Middle frontal gyrus (tissue), 1 donor: ENCODE data around the gene IL17RB.

Source experiments
- DNase-seq: peaks from one replicate; pipeline ENCODE4 v3.0.0-alpha.2; 2015; ENCODE audit warnings: low spot score; ENCODE audit errors: extremely low spot score

The IL17RB gene, protein sequence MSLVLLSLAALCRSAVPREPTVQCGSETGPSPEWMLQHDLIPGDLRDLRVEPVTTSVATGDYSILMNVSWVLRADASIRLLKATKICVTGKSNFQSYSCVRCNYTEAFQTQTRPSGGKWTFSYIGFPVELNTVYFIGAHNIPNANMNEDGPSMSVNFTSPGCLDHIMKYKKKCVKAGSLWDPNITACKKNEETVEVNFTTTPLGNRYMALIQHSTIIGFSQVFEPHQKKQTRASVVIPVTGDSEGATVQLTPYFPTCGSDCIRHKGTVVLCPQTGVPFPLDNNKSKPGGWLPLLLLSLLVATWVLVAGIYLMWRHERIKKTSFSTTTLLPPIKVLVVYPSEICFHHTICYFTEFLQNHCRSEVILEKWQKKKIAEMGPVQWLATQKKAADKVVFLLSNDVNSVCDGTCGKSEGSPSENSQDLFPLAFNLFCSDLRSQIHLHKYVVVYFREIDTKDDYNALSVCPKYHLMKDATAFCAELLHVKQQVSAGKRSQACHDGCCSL

DNA sequence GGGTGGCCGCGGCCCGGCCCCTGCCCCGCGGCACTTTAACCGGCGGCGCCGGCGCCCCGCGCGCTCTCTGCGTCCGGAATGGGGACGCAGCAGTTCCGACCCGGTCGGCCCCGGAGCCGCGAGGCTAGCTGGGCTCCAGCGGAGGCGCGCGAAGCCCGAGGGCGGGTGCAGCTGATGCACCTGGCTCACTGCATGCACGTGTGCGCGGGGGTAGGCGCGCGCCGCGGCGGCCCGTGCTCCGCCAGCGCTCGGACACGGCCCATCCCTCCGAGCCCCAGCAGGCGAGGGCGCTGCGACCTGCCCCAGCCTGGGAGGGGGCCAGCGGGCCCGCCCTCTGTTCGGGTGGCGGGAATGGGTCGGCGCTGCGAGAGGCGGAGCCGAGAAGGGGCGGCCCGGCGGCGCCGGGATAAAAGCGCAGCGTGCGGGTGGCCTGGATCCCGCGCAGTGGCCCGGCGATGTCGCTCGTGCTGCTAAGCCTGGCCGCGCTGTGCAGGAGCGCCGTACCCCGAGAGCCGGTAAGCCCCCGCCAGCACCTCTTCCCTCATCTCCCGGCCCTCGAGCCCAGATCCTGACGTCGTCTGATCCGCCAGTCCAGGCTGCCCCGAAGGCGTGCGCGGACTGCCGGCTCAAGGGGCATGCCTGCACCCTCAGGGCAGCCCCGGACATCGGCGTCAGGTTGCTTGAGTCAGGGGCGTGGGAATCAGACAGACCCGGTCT lies at the start of gene IL17RB, which contains the start of gene CHDH:
IL17RB (plus strand) TSS at position 435 of the 717 bp plus-strand sequence; CDS start at position 456, 21 bp downstream.
CHDH (minus strand) TSS at position 286 of the 717 bp plus-strand sequence. CDS start 22,411 bp downstream, outside the sequence.
- peak; percentile 29 for DNase-seq

DNA sequence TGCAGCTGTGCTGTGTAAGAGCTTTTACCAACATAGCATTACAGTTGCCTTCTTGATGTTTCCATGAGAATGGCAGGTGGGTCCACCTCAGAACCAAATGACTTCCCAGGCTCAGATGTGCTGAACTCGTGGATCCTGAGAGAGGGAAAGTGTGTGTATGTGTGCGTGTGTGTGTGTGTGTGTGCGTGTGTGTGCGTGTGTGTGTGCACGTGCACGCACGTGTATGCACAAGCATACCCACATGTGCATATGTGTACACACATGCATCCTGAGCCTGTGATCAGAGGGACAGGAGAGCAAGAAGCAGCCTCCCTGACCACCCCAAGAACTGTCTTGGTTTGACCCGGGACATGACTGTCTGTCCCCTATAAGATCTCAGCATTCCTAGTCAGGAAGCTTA lies 48.2 kb upstream of the IL17RB start:
- no peak for DNase-seq

DNA sequence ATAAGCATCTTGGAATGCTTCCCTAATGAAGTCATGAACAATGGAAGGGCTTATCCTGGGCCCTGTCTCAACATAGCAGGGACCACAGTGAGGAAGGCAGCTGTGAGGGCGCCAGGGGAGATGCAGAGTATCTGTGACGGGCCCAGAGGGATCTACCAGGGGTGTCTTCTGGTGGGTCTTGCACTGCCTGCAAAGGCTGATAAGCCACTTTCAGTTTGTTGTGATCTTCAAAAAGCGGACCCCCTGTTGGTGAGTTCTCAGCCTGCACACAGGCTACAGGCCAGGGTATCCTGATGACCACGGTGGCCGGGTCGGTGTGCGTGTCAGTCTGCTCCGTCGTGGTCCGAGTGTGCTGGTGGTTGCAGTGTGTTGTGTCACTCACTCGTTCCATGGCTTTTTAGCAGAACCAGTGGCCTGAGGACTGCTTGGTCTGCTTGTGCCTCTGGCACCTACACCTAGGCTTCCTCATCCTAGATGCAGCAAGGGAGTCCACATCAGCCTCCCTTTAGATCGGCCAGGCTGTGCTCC lies 47.0 kb upstream of the IL17RB start:
- DNase-seq: no peak

DNA sequence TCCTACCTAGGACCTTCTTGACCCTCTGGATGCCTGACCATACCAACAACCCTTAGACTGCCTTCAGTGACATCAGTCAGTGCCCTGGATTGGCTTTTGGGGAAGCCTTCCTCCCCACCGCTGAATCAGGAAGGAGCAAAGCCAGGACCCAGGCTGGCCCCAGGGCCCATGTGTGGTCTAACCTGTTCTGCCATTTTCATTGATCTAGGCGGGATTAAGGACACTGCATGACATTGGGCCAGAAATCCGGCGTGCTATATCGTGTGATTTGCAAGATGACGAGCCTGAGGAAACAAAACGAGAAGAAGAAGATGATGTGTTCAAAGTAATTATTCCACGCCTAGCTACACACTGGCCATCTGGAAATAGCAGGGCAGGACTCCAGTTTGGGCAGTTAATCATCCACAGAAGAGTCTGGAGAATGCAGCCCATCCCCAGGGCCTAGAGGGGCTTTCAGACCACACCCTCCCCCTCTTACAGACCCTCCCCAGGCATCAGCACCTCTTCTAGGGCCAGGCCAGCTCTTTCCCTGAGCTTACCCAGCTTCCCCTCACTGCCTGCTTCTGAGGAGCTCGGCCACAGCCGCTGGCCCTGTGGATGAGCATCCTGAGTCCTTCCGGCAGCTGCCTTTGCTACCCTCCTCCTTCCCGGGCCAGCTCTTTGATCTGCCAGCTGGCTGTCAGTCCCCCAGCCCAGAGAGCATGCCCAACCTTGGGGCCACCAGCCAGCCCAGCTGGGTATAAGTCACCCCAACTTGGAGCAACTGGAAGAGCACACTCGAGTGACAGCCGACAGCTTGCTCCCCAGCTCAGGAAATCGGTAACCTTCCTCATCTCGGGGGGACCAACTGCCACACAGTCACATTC lies 46.1 kb upstream of the IL17RB start:
- DNase-seq: no peak

DNA sequence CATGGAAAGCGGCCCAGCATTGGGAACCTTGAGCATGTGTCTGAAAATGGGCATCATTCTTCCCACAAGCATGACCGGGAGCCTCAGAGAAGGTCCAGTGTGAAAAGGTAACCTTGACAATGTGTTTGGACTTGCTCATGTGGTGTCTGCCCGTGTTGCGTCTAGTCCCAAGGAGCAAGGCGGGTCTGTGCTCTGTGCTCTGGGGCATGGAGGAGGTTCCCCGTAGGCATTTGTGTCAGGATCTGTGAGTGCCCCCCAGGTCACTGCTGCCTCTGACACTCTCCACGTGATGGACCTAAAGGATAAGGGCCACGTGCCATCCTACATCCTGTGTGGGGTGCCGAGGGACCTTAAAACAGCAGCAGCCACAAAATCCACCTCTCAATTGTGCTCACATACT lies 45.0 kb upstream of the IL17RB start:
- DNase-seq: no peak

DNA sequence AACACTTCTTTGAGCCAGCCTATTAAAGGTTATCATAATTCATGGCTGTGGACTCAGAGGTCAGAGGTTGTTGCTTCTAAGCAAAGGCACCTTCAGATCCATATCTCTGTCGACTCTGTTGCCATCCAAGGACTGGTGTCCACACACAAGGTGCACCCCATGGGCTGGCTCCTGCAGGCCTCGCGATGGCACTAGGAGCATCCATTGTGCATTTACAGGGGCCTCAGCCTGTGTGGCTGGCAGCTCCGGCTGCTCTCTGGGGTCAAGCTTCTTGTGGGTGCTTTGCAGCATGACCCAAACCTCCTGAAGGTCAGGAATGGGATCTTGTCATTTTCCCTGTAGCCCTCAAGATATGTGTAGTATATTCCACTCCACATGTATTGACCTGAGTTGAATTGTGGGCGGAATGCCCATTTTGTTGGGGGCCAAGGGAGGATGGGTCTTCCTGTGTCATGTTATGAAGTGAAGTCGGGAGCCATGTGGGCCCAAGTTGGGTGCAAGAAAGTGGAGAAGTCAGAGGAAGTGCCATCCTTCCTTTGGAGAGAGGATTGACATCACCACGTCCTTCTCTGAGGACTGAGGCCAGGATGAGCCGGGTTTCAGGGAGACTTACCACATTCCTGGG lies 44.0 kb upstream of the IL17RB start:
- no peak for DNase-seq

DNA sequence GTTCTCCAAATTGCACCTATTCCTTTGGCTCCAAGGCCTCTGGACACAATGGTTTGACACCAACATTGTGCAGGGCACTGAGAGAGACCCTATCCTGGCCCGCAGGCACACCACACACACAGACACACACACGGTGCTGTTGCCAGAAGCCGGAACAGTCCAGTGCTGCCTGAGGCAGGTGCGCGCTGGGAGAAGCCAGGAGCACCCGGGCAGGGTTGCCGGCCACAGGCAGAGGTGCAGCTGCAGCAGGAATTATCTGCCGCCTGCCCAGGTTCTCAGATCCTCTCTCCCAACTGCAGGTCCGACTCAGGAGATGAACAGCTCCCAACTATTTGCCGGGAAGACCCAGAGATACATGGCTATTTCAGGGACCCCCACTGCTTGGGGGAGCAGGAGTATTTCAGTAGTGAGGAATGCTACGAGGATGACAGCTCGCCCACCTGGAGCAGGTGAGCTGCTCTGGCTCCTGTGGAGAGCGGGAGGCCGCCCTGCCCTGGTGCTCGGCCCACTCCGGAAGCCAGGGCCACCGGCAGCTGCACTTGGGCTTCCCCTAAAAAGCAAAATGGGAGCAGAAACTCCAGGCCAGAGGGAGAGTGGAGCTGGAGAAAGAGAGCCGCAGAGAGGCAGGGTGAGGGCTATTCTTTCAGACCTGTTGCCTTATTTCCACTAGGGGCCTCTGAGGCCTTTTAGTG lies 43.1 kb upstream of the IL17RB start:
- no peak for DNase-seq

DNA sequence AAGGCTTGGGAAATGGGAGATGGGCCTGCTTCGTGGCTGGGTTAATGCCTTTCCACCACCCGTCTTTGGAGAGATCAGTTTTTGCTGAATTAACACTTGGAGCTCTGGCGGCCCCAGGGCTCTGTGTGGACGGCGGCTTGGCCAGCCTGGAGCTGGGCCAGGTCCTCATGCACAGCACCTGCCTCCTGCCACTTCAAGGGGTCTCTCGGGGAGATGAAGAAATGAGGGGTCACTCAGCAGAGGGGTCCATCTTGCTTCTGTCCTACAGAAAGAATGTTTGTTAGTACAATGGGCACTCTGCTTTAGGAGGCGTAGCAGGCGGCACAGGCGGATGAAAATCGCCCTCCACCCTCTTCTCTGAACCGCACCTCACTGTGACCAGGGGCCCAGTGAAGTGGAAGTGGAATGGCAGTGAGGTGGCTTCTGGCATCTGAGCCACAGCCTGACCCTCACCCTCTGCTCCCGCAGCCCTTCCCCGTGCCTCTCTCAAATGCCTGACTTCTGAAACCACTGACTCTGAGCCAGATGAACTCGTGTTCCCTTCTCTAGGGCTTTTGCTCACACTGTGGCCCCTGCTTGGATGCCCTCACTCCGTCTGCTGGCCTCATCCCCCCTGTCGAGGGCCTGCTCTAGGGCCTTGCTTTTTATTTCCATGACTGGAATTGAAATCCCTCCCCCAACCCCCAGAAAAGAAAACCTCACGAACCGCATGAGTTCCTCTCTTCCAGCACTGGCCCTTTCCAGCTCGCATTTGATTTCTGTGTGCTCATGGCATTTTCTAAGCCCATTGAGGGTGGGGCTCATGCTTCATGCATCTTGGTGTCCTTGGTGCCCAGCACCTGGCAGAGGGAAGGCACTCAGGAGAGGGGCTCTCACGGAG lies 42.3 kb upstream of the IL17RB start:
- no peak for DNase-seq

DNA sequence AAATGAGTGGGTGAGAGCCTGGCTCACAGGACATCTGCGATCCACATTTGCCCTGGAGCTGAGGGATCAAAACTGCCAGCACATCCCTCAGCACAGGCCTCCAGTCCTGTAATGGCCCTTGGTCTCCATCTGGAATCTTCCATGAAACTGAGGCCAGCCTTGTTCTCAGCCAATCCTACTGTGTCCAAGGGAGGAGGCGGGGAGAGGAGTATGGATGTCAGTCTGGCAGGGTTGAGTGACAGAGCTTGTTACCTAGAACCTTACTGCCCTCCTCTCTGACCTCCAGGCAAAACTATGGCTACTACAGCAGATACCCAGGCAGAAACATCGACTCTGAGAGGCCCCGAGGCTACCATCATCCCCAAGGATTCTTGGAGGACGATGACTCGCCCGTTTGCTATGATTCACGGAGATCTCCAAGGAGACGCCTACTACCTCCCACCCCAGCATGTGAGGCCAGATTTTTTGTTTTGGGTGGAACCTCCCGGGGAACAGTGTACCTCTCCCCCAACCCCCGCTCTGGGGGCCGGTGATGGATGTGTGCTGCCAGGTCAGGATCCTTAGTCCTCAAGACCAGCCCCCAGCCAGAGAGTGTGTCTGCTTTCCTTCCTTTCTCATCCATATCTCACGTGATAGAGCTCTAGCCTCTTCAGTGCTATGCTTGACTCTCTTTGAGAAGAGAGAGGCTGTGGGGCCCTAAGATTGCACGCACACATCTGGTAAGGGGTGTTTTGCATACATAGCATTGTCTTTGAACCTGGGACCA lies 41.5 kb upstream of the IL17RB start:
- DNase-seq: no peak

DNA sequence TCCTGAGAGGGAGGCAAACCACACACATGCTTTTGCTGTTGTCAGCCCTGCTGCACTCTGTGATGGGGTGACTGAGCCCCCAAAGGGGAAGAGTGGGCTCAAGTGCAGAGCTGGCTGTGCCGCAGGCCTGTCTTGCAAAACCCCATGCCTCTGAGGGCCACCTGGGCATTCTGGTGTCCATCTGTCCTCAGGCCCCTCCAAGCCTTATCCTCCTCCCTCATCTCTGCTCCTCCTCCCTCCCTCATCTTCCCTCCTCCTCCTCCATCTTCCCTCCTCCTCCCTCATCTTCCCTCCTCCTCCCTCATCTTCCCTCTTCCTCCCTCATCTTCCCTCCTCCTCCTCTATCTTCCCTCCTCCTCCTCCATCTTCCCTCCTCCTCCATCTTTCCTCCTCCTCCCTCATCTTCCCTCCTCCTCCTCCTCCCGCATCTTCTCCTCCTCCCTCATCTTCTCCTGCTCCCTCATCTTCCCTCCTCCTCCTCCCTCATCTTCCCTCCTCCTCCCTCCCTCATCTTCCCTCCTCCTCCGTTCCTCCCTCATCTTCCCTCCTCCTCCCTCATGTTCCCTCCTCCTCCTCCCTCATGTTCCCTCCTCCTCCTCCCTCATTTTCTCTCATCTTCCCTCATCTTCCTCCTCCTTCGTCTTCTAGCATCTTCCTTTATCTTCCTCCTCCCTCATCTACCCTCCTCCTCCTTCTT lies 40.8 kb upstream of the IL17RB start:
- no peak for DNase-seq

DNA sequence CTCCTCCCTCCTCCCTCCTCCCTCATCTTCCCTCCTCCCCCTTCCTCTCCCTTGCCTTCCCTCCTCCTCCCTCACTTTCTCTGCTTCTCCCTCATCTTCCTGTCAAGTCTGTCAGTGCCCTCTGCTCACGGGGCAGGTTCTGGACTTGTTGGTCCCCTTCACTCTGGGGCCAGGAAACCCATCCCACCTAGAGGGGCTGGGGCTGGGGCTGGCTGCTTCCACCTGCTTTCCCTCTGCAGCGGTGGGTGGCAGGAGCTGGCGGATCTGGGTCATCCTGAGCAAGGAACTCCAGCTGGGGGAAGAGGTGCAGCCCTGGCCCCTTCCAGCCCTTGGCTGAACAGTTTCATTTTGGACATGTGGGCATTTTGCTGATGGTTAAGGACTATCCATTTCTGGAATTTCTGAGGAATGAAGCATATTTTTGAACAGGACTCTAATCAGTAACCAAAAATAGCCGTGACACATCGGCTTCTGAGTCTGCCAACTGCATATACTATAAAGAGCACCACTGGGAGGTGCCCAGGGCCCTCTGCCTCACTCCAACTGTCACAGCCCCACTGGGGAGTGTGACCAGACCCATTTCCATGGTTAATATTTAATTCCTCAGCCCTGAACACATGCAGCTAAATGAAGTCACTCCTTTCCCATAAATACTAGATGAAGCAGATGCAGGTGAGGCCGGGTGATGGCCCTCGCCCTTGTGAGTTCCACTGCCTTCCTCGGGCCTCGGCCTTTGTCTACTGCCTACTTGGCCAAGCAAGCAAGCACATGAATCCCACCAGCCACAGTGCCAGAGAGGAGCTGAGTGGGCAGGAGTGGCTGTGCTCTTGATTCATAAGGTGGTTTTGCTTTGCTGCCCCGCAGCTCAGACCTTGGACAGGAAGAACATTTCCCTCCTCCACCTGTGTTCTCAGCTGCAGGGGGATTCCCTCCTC lies 39.9 kb upstream of the IL17RB start:
- DNase-seq: peak; percentile 48

DNA sequence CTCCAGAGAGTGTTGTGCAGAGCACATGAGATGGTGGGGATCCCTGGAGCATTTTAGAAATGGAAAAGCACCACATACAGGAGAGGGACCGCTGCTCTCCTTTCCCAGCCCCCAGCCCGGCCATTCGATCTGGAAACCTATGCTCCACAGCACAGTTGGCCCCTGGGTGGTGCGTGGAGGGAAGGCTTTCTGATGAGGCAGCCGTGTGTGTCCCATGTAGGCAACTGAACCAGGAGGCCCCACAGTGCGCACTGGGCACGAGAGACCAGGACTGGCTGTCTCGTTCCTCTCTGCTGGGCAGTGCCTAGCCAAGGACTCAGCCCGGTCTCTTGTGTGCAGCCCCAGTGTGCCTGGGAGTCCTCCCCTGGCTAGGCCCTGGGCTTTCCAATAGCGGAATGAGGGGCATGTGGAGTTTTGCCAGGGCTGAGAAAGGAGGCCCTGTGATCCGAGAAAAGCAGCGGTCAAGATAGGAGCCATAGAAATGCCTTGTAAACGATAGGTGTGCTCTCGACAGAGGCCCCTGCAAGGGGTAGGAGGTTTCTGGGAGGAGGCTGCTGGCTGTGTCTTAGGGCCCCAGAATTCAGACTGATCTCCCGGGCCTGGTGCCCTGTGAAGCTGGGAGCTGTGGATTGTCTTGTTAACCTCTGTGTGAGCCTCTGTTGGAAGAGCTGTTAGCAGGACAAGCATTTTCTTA lies 39.1 kb upstream of the IL17RB start:
- DNase-seq: no peak

DNA sequence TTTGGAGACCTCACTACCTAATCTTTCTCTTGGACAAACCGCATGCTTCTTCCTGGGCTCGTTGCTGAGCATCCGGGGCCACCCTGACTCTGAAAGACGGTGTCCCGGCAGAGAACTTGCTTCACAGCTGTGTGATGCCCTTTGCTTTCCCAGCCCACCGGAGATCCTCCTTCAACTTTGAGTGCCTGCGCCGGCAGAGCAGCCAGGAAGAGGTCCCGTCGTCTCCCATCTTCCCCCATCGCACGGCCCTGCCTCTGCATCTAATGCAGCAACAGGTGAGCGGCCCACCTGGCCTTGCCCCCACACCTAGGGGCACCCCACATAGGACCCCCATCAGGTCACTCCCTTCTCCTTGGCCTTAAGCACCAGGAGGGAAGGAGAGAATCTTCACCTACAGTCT lies 37.9 kb upstream of the IL17RB start:
- DNase-seq: no peak

DNA sequence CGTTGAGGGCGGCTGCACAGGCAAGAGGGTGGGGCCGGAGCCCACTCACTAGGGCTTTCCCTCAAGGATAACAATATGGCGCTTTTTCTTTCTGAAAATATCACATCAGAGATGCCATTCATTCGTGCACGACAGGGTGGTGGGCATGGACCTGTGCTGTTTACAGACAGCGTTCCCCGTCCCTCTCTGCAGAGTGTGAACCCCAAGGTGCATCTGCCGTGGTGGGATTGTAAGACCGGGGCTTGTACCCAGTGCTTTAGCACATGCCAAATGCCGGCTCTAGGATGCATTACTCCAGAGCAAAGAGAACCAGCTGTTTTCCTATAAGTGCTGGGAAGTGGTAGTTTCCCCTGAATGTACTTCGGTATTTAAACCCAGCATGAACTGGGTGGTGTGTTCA lies 37.1 kb upstream of the IL17RB start:
- no peak for DNase-seq

DNA sequence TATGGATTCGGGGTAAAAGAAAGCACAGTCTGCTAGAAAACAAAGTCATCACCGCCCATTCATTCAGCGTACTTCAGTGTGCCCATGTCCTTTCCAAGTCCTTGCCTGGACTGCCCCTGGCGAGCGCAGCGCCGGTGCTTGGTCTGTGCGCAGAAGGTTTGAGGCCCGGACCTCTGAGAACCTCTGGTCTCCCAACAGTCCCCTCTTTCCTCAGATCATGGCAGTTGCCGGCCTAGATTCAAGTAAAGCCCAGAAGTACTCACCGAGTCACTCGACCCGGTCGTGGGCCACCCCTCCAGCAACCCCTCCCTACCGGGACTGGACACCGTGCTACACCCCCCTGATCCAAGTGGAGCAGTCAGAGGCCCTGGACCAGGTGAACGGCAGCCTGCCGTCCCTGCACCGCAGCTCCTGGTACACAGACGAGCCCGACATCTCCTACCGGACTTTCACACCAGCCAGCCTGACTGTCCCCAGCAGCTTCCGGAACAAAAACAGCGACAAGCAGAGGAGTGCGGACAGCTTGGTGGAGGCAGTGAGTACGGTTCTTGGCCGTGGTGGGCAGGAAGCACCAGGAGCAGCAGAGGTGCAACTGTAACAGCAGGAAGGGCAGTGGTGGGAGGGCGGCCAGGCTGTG lies 36.5 kb upstream of the IL17RB start:
- no peak for DNase-seq
